ENCODE data around the gene CACNA1I.

- TF ChIP-seq CTCF (IDR thresholded peaks at IDR 0.05 in 2 of 3, conservative IDR thresholded peaks at IDR 0.05 in 1 of 3; ENCODE audit: borderline replicate concordance in 1 of 3, insufficient read depth in 1 of 3, low read depth in 2 of 3, low read length in 2 of 3), result peak in 2 of 3 experiments; percentile 25 to 47; a peak in 4 of 6 replicates
- no peak for TF ChIP-seq EZH2 (IDR thresholded peaks at IDR 0.05)
- no peak for TF ChIP-seq POLR2A (IDR thresholded peaks at IDR 0.05; ENCODE audit: borderline replicate concordance, extremely low read depth, insufficient read depth, insufficient read length)
- no peak for TF ChIP-seq POLR2AphosphoS5 (IDR thresholded peaks at IDR 0.05; ENCODE audit: low read depth, low read length)
- no peak for TF ChIP-seq REST (IDR thresholded peaks at IDR 0.05; ENCODE audit: low read depth)
- TF ChIP-seq SRF (IDR thresholded peaks at IDR 0.05; ENCODE audit: low read depth), result no peak
- no peak for TF ChIP-seq MAX (IDR thresholded peaks at IDR 0.05)
- no peak for TF ChIP-seq ZNF274 (IDR thresholded peaks at IDR 0.05; ENCODE audit: low read depth, low read length)
- no peak for TF ChIP-seq EZH2phosphoT487 (IDR thresholded peaks at IDR 0.05; ENCODE audit: borderline replicate concordance)
- no peak for TF ChIP-seq RAD21 (IDR thresholded peaks at IDR 0.05; ENCODE audit: low read depth)
- no peak for TF ChIP-seq ATF3 (IDR thresholded peaks at IDR 0.05)
- no peak for TF ChIP-seq EGR1 (IDR thresholded peaks at IDR 0.05; ENCODE audit: low read depth)
Observed at GRCh38 chr22:39530692-39531331, 39.7 kb upstream of the CACNA1I start.
